HG03025 (cell line): ENCODE results near the gene PLCL1.

ENCODE experiments used
- ATAC-seq: cut with Tn5 transposase; IDR thresholded peaks from one replicate; pipeline ENCODE4 v1.9.1; 2021; ENCODE audit warnings: mild to moderate bottlenecking, moderate library complexity; ENCODE audit not compliant: unreplicated experiment, low FRiP score

The PLCL1 gene

GRCh38 chr2:197852108-197852507, 47.7 kb downstream of the PLCL1 start:
- no peak for ATAC-seq

- no peak for ATAC-seq
These were observed 49.2 kb downstream of the PLCL1 start for GRCh38 chr2:197853549-197853948.

- ATAC-seq: no peak
These were observed 53.2 kb downstream of the PLCL1 start for GRCh38 chr2:197857476-197858107.

GRCh38 chr2:197858607-197859140, 54.3 kb downstream of the PLCL1 start:
- no peak for ATAC-seq

GRCh38 chr2:197862246-197862955, 58.0 kb downstream of the PLCL1 start:
- ATAC-seq: no peak

GRCh38 chr2:197863744-197864143, 59.4 kb downstream of the PLCL1 start:
- ATAC-seq: no peak

GRCh38 chr2:197866455-197866854, 62.1 kb downstream of the PLCL1 start:
- ATAC-seq: no peak

- no peak for ATAC-seq
These were observed 62.6 kb downstream of the PLCL1 start for GRCh38 chr2:197867033-197867432.

- no peak for ATAC-seq
These were observed 63.2 kb downstream of the PLCL1 start for GRCh38 chr2:197867624-197868023.

- no peak for ATAC-seq
These were observed 63.8 kb downstream of the PLCL1 start for GRCh38 chr2:197868206-197868605.

GRCh38 chr2:197869041-197869440, 64.6 kb downstream of the PLCL1 start:
- ATAC-seq: no peak

GRCh38 chr2:197869501-197870111, 65.2 kb downstream of the PLCL1 start:
- no peak for ATAC-seq

- ATAC-seq: no peak
These were observed 65.7 kb downstream of the PLCL1 start for GRCh38 chr2:197870137-197870536.

- ATAC-seq: no peak
These were observed 67.5 kb downstream of the PLCL1 start for GRCh38 chr2:197871780-197872456.

- no peak for ATAC-seq
These were observed 68.9 kb downstream of the PLCL1 start for GRCh38 chr2:197873293-197873701.

- no peak for ATAC-seq
These were observed 71.4 kb downstream of the PLCL1 start for GRCh38 chr2:197875763-197876162.

GRCh38 chr2:197876524-197876923, 72.1 kb downstream of the PLCL1 start:
- ATAC-seq: no peak

GRCh38 chr2:197877038-197877437, 72.6 kb downstream of the PLCL1 start:
- ATAC-seq: no peak

- no peak for ATAC-seq
These were observed 74.4 kb downstream of the PLCL1 start for GRCh38 chr2:197878792-197879191.

- no peak for ATAC-seq
These were observed 75.5 kb downstream of the PLCL1 start for GRCh38 chr2:197879812-197880408.
